Esophagus squamous epithelium (tissue), 4 donors: ENCODE measurements around the gene FOXJ3.

Source experiments
- POLR2A ChIP-seq, 4 donors: fragments of 450-650 bp; IDR thresholded peaks; one replicate each; pipeline ENCODE4 v1.6.1; 2017; ENCODE audit warnings: antibody characterized with exemption in 4 of 4, mild to moderate bottlenecking in 4 of 4, moderate library complexity in 3 of 4
- TF ChIP-seq, protein P1 (sequence below), 6 experiments: fragments of 450-650 bp in 4 of 6; fragments of 200-600 bp in 2 of 6; sonication (generic) in 2 of 6; IDR thresholded peaks; one replicate each; pipeline ENCODE4 v1.5.1; 2016 to 2019; ENCODE audit warnings: antibody characterized with exemption in 6 of 6, mild to moderate bottlenecking in 4 of 6, moderate library complexity in 4 of 6

DNA sequence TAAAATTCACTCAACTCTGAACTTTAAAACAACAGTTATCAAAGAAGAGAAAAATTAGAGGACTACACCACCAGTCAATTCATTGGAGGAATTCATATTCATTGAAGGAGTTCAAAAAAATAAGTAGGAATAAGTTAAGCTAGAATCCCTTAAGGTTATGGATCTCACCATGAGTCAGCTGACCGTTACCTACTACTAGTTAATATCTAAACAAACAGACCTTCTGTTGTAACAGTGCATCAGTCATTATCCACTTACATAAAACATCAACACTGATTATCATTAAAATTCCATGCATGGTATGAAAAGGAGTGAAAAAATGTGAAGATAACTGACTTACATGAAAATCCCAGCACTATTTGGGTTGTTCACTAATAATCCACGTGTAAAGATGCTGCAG, 44.9 kb downstream of the FOXJ3 start:
- no peak for TF ChIP-seq POLR2A (IDR thresholded peaks at IDR 0.05)
- TF ChIP-seq, protein P1, sequence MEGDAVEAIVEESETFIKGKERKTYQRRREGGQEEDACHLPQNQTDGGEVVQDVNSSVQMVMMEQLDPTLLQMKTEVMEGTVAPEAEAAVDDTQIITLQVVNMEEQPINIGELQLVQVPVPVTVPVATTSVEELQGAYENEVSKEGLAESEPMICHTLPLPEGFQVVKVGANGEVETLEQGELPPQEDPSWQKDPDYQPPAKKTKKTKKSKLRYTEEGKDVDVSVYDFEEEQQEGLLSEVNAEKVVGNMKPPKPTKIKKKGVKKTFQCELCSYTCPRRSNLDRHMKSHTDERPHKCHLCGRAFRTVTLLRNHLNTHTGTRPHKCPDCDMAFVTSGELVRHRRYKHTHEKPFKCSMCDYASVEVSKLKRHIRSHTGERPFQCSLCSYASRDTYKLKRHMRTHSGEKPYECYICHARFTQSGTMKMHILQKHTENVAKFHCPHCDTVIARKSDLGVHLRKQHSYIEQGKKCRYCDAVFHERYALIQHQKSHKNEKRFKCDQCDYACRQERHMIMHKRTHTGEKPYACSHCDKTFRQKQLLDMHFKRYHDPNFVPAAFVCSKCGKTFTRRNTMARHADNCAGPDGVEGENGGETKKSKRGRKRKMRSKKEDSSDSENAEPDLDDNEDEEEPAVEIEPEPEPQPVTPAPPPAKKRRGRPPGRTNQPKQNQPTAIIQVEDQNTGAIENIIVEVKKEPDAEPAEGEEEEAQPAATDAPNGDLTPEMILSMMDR (IDR thresholded peaks at IDR 0.05): no peak
